Liver (tissue), 3 donors: Measurements from ENCODE around the gene PLEKHN1.

Experiments used
- ATF3 ChIP-seq: IDR thresholded peaks from 2 replicates; pipeline ENCODE4 v1.6.1; 2016; ENCODE audit warnings: antibody characterized with exemption
- CTCF ChIP-seq: fragments of 150-350 bp; IDR thresholded peaks from 2 replicates; pipeline ENCODE4 v1.5.1; 2017; ENCODE audit warnings: improper control_type of control experiment, low read depth, low read length; ENCODE audit not compliant: missing input control
- MAX ChIP-seq: IDR thresholded peaks from 2 replicates; pipeline ENCODE4 v1.6.1; 2016; ENCODE audit warnings: antibody characterized with exemption
- RAD21 ChIP-seq, 2 donors: IDR thresholded peaks; 2 replicates each; pipeline ENCODE4 v1.6.1; 2016; ENCODE audit warnings: antibody characterized with exemption in 2 of 2, mild to moderate bottlenecking in 2 of 2
- donor health status: healthy.
- donor health status: healthy.

GRCh38 chr1:970973-971730 lies 4.9 kb downstream of the PLEKHN1 start:
- TF ChIP-seq CTCF (no peak), RAD21 (IDR thresholded peaks at IDR 0.05) (no peak), ATF3 (no peak), MAX (no peak)
